DOHH2 (cell line): Measurements from ENCODE around the gene ARID3A.

ENCODE experiments used
- EZH2phosphoT487 ChIP-seq: fragments of 200-600 bp; sonication (generic); IDR thresholded peaks from 2 replicates; pipeline ENCODE4 v1.6.1; 2017; ENCODE audit warnings: borderline replicate concordance, mild to moderate bottlenecking, antibody characterized with exemption, low read length, moderate library complexity, mixed read lengths
- TF ChIP-seq, protein P1 (sequence below): fragments of 200-600 bp; sonication (generic); IDR thresholded peaks from one replicate; pipeline ENCODE4 v1.5.1; 2014; ENCODE audit warnings: antibody characterized with exemption, mild to moderate bottlenecking, low read depth, low read length; ENCODE audit not compliant: poor library complexity, severe bottlenecking

DNA sequence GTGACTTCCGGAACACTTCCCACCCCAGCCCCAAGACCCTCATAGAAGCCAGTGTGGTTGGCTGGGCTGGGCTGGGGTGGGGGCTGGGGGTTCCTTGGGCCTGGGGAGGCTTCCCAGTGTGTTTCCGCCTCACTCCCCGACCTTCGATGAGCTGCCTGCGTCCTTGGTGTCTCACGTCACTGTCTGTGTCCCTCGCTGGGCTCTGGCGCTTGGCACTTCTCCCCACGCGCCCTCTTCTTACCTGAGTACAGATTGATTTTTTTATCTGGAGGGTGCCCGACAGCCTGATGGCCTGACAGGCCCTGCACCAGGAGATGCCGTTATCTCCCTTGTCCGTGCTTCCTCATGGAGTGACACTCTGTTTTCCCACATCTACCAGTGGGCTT lies 66.8 kb downstream of the ARID3A start:
- TF ChIP-seq, protein P1, sequence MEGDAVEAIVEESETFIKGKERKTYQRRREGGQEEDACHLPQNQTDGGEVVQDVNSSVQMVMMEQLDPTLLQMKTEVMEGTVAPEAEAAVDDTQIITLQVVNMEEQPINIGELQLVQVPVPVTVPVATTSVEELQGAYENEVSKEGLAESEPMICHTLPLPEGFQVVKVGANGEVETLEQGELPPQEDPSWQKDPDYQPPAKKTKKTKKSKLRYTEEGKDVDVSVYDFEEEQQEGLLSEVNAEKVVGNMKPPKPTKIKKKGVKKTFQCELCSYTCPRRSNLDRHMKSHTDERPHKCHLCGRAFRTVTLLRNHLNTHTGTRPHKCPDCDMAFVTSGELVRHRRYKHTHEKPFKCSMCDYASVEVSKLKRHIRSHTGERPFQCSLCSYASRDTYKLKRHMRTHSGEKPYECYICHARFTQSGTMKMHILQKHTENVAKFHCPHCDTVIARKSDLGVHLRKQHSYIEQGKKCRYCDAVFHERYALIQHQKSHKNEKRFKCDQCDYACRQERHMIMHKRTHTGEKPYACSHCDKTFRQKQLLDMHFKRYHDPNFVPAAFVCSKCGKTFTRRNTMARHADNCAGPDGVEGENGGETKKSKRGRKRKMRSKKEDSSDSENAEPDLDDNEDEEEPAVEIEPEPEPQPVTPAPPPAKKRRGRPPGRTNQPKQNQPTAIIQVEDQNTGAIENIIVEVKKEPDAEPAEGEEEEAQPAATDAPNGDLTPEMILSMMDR, result no peak
- no peak for TF ChIP-seq EZH2phosphoT487
